ENCODE results near the gene DCAF4. TPM values are rescaled to one million over a fixed set of nuclear protein-coding genes. Genes with fewer than 3 reads are reported as not detected.
A peak's percentile ranks its signal among the peaks of the same experiment; 100 is the strongest.

DCAF4 gene
- total RNA-seq, 1 donor from 2014 or later: 23.2 TPM

DNA sequence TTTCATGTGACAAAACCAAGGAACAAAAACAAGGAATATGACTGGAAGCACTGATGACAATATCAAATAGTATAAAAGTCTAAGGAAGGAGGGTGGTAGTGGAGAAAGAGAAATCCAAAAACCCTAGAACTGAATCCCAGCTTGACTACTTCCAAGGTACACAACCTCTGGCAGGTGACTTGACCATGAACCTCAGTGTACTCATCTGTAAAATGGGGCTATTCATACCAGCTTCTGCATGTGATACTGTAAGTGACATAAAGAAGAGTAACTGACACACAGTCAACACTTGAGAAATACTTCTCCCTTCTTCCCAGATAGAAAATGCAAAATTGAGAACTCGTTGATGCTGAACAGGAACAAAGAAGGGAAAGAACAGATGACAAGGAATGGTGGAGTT lies 22.0 kb upstream of the DCAF4 start:
- Mint-ChIP-seq H3K4me1 (peaks cover 19% of the 10 kb centered on the region), H3K27ac (no peak overlapping the region), H3K9me3 (no peaks in the 10 kb centered on the region), H3K36me3 (no peaks in the 10 kb centered on the region), H3K27me3 (ENCODE audit: low read depth) (peaks cover 10% of the 10 kb centered on the region), H3K4me3 (no peak overlapping the region)
- DNase-seq (ENCODE audit: low spot score in 2 of 2, unreplicated experiment in 2 of 2): no peak
- TF ChIP-seq, protein P1, sequence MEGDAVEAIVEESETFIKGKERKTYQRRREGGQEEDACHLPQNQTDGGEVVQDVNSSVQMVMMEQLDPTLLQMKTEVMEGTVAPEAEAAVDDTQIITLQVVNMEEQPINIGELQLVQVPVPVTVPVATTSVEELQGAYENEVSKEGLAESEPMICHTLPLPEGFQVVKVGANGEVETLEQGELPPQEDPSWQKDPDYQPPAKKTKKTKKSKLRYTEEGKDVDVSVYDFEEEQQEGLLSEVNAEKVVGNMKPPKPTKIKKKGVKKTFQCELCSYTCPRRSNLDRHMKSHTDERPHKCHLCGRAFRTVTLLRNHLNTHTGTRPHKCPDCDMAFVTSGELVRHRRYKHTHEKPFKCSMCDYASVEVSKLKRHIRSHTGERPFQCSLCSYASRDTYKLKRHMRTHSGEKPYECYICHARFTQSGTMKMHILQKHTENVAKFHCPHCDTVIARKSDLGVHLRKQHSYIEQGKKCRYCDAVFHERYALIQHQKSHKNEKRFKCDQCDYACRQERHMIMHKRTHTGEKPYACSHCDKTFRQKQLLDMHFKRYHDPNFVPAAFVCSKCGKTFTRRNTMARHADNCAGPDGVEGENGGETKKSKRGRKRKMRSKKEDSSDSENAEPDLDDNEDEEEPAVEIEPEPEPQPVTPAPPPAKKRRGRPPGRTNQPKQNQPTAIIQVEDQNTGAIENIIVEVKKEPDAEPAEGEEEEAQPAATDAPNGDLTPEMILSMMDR (IDR thresholded peaks at IDR 0.05; ENCODE audit: unreplicated experiment): no peak

DNA sequence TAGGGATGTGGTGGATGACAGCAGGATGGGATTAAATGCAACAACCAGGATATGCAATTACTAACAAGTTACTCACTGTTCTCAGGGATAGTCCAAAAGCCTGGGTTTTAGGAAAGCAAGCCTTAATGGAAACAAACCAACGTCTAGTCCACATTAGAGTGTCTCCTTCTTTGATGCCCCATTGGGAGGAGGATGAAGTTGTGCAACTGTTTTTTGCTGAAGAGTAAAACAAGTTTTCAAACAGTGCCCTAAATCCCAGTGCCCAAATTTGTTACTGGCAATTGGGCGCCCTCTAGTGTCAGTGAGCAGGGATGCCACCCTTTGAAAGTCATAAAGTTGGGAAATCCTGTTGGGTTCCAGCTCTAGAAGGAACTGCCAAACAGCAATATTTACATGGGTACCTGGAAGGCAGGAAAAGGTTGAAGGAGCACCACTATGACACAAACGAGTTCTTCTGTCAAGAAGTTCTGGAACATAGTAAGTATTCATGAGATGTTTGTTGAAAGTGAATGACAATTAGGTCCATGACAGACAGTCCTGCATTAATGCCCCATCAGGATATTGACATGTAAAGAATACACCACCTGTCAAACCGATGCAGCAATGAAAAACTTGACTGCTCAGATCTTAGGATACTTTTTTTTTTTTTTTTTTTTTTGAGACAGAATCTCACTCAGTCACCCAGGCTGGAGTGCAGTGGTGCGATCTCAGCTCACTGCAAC lies 21.3 kb upstream of the DCAF4 start:
- Mint-ChIP-seq H3K36me3 (no peaks in the 10 kb centered on the region), H3K9me3 (no peaks in the 10 kb centered on the region), H3K4me3 (no peak overlapping the region), H3K27ac (no peak overlapping the region), H3K27me3 (ENCODE audit: low read depth) (peaks cover 6% of the 10 kb centered on the region), H3K4me1 (peaks cover 21% of the 10 kb centered on the region)
- DNase-seq (ENCODE audit: low spot score in 2 of 2, unreplicated experiment in 2 of 2): peak in 1 of 2 experiments; percentile 59
- TF ChIP-seq, protein P1 (IDR thresholded peaks at IDR 0.05; ENCODE audit: unreplicated experiment): peak; percentile 89

DNA sequence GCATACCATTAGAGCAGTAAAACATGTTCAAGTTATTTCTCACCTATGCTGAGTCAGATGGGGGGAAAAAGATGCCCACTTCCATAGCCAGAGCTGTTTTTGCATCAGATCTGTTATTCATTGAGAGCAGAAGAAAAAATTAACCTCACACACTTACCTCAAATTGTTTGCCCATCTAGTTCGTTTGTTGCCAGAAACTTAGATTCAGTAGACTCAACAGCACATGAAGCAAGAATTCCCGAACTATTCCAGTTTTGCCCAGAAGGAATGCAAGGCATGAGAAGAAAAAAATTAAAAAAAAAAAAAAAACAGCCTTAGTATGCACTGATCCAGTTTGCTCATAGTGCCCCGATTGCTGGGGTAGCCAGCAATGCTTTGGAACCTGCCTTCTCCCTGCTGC lies 19.9 kb upstream of the DCAF4 start:
- TF ChIP-seq, protein P1 (IDR thresholded peaks at IDR 0.05; ENCODE audit: unreplicated experiment): no peak
- no peak overlapping the region for H3K4me3 Mint-ChIP-seq
- H3K36me3 Mint-ChIP-seq: no peaks in the 10 kb centered on the region
- H3K4me1 Mint-ChIP-seq: peaks cover 21% of the 10 kb centered on the region
- H3K27ac Mint-ChIP-seq: no peak overlapping the region
- DNase-seq (ENCODE audit: low spot score in 2 of 2, unreplicated experiment in 2 of 2): no peak
- no peaks in the 10 kb centered on the region for H3K9me3 Mint-ChIP-seq
- no peaks in the 10 kb centered on the region for H3K27me3 Mint-ChIP-seq (ENCODE audit: low read depth)

DNA sequence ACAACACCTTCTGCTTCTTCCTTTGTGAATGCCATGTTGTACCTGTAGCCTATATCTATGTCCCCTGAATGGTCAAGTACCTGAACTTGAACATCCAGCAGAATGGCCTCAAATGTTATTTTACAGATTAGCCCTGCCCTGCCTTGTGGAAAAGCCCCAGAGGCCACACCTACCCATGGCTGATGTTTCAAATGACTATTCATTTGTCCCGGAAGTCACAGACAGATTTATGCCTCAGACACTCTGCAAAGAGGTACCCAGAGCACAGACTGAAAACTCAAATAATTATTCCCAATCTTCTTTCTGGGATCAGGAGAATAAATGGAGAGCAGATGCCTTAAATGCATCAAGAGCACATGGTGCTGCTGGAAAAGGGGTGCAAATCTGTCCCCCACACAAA lies 19.4 kb upstream of the DCAF4 start:
- Mint-ChIP-seq H3K9me3 (no peaks in the 10 kb centered on the region), H3K4me1 (peaks cover 21% of the 10 kb centered on the region), H3K4me3 (no peak overlapping the region), H3K27ac (no peak overlapping the region), H3K27me3 (ENCODE audit: low read depth) (no peaks in the 10 kb centered on the region), H3K36me3 (no peaks in the 10 kb centered on the region)
- no peak for DNase-seq (ENCODE audit: low spot score in 2 of 2, unreplicated experiment in 2 of 2)
- TF ChIP-seq, protein P1 (IDR thresholded peaks at IDR 0.05; ENCODE audit: unreplicated experiment): no peak

DNA sequence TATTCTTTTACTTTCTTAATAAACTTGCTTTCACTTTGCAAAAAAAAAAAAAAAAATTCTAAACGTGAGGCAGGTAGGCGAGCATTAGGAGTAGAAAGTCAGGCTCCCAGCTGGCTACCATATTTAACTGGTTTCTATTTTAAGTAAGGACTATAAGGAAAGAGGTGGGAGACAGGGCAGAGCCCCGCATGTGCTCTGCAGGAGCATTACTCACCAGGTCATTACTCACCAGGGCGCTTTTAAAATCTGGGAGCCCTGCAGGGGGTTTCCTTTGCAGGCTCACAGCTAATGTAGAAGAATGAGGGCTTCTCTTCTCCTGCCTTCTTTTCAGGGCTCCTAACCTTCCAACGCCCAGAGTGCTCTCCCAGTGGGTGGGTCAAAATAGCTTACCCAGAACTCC lies 18.4 kb upstream of the DCAF4 start:
- no peaks in the 10 kb centered on the region for H3K9me3 Mint-ChIP-seq
- DNase-seq (ENCODE audit: low spot score in 2 of 2, unreplicated experiment in 2 of 2): no peak
- H3K27ac Mint-ChIP-seq: peak overlapping the region; percentile 47
- TF ChIP-seq, protein P1 (IDR thresholded peaks at IDR 0.05; ENCODE audit: unreplicated experiment): no peak
- H3K4me3 Mint-ChIP-seq: no peak overlapping the region
- no peaks in the 10 kb centered on the region for H3K27me3 Mint-ChIP-seq (ENCODE audit: low read depth)
- H3K4me1 Mint-ChIP-seq: peaks cover 21% of the 10 kb centered on the region
- H3K36me3 Mint-ChIP-seq: no peaks in the 10 kb centered on the region

Data from mesothelial cell of epicardium (in vitro differentiated cells).